Renal pelvis (tissue), 4 donors: ENCODE results near the gene SLC5A10. TPM values are rescaled to one million over a fixed set of nuclear protein-coding genes. Genes with fewer than 3 reads are reported as not detected.
"Not testable (repeated sequence)": the region's sequence is repeated elsewhere in the genome, so short reads cannot be mapped to it uniquely, and the experiment has no call there.

Source experiments
- DNase-seq: peaks from one replicate; pipeline ENCODE4 v3.0.0-alpha.2; 2013
- polyA plus RNA-seq, 3 donors: library from polyadenylated mRNA; unstranded; fragments of 120-200 nt; gene quantifications; one replicate each; pipeline ENCODE4 v1.2.1, GENCODE V29; 2013; ENCODE audit not compliant: insufficient read length in 3 of 3

SLC5A10 gene
- polyA plus RNA-seq, 3 donors, result 0.43 to 0.93 (median 0.55) TPM

- no peak for DNase-seq
Observed at GRCh38 chr17:18946536-18946935, 5.4 kb upstream of the SLC5A10 start.

DNA sequence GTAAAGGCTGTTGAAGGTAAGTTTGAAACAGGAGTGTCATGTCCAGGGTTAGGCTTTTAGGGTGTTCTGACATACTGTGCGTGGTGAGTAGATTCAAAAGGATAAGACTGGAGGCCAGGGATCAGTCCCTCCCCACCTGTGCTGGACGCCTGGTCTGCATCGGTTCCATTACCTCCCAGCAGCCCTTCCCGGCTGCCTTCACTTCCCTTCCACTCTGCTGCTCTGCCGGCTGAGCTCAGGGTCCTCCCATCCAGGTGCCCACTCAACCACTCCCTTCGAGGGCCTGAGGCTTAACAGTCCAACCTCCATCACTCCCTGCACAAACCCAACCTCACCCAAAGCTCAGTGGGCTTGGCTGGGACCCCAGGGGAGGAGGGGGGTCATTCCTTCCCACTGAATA lies 4.1 kb upstream of the SLC5A10 start:
- no peak for DNase-seq

DNA sequence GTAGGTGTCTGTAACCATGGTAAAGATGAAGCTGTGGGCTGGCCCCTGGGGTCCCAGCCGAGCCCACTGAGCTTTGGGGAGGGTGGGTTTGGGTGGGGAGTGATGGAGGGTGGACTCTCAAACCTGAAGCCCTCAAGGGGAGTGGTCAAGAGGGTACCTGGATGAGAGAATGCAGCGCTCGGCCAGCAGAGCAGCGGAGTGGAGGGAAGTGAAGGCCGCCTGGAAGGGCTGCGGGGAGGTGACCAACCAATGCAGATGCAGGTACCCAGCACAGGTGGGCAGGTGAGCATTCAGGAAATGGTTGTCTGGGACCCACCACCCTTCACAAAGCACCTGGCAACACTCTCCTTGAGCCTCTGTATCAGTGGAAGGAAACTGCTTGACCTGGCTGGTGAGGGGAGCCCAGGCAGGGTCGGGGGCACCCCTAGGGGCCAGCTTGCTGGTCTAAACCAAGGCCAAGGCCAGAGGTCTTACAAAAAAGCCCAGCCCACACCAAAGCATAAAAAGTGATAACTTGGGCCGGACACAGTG lies 3.4 kb upstream of the SLC5A10 start:
- no peak for DNase-seq

DNA sequence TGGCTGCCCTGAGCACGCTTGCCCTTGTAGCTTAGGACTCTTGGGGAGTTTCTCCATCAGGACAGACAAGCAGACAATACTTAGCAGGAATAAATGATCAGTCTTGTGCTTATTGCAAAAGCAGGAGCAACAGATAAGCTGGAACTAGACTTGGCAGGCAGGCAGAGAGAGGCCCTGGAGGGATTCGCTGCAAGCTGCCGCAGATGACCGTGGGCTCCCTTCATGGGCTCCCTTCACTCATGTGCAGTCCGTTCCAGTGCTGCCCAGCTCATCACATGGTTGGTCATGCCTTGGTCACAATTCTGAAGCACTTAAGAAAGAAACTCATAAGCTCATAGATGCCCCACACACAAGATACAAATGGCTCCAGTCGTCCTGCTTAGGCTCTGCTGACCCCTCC lies 2.4 kb upstream of the SLC5A10 start:
- DNase-seq, result no peak

GRCh38 chr17:18950346-18950745 lies 1.6 kb upstream of the SLC5A10 start:
- no peak for DNase-seq

DNA sequence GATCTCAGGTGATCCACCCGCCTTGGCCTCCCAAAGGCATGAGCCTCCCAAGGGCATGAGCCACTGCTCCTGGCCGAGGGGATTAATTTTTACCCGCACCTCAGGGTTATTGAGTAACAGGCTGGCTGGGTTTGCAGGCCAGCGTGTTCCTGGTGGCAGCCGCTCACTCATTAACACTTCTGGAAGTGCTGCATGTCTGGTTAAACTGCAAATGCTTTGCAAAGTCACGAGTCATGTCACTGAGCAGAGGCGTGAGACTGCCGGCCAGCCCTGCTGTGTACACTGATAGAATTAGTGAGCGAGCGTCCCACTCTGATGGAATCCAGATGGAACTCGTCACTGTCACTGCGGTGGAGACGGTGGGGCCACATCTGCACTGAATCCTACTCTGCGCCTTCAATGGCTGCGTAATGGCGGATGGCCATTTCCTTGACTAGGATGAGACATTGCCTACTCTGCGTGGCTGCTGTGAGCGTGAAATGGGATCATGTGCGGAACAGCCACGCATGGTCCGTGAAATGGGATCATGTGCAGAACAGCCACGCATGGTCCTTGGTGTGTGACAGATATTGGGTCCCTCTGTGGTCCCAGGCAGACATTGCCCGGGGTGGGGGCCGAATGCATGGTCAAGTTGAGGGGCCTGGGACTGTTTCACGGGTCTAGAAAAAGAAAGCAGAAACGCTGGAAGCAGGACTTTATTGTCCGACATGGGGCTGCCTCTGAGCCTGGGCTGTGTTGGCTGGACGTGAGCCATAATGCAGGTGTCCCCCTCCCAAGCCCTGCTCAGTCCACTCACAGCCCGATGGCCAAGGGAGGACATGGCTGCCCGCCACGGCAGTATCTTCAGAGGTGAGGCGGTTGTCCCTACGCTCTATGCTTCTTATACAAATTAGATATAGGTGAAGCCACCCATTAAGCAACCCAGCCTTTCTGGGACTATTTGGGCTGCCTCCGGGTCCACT lies 740 bp upstream of the SLC5A10 start:
- DNase-seq, result peak; percentile 60

DNA sequence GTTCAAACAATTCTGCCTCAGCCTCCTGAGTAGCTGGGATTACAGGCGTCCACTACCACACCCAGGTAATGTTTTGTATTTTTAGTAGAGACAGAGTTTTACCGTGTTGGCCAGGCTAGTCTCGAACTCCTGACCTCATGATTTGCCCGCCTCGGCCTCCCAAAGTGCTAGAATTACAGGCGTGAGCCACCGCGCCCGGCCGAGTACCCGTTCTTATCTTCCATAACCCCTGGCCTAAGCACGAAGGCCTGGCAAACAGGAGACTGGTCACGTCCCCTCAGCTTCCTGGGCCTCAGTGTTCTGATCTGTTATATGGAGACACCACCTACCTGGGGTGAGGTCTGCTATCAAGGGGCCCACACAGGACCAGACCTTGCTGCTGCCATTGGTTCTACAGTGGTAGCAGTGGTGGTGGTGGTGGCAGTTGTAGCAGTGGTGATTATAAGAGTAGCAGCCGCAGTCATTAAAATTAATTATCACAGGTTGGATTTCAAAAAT lies 1.3 kb downstream of the SLC5A10 start:
- no peak for DNase-seq

- DNase-seq, result no peak
Observed at GRCh38 chr17:18954321-18954720, 2.4 kb downstream of the SLC5A10 start.

GRCh38 chr17:18955009-18955408 lies 3.0 kb downstream of the SLC5A10 start:
- no peak for DNase-seq

GRCh38 chr17:18956021-18956420 lies 4.1 kb downstream of the SLC5A10 start:
- not testable (repeated sequence) for DNase-seq

DNA sequence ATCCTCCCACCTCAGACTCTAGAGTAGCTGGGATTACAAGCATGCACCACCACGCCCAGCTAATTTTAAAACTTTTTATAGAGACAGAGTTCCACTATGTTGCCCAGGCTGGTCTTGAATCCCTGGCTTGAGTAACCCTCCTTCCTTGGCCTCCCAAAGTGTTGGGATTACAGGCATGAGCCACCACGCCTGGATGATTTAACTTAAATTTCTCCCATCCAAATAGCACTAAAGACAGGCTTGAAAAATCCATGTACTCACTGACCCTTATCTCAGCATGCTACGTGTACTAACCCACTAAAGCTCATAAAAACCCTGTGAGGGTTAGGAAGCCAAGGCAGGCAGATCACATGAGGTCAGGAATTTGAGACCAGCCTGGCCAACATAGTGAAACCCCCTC lies 4.6 kb downstream of the SLC5A10 start:
- no peak for DNase-seq

DNA sequence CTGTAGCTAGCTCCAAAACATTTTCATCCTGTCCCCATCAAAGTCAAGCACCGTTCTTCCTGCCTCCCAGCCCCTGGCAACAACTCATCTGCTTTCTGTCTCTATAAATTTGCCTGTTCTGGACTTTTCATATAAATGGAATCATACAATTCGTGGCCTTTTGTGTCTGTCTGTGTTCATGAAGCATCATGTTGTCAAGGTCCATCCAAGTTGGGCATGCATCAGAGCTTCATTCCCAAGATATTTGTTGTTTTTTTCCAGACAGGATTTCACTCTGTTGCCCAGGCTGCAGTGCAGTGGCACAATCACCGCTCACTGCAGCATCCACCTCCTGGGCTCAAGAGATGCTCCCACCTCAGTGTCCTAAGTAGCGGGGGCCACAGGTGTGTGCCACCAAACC lies 5.9 kb downstream of the SLC5A10 start:
- no peak for DNase-seq

DNA sequence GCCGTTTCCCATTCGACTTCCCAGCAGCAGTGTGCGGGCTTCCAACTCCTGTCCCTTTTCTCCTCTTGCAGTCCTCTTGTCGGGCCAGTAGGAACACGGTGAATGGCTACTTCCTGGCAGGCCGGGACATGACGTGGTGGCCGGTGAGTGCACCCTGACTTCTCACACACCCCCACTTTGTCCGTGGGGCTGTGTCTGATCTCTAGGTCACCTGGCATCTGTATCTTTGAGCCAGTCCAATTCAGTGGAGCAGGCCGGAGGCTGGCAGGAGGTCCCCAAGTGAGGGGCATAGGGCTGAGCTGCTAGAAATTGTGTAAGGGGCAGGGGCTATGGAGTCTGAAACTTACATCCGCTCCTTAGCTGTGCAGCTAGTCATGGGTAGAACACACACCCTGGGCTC lies 6.6 kb downstream of the SLC5A10 start:
- no peak for DNase-seq

DNA sequence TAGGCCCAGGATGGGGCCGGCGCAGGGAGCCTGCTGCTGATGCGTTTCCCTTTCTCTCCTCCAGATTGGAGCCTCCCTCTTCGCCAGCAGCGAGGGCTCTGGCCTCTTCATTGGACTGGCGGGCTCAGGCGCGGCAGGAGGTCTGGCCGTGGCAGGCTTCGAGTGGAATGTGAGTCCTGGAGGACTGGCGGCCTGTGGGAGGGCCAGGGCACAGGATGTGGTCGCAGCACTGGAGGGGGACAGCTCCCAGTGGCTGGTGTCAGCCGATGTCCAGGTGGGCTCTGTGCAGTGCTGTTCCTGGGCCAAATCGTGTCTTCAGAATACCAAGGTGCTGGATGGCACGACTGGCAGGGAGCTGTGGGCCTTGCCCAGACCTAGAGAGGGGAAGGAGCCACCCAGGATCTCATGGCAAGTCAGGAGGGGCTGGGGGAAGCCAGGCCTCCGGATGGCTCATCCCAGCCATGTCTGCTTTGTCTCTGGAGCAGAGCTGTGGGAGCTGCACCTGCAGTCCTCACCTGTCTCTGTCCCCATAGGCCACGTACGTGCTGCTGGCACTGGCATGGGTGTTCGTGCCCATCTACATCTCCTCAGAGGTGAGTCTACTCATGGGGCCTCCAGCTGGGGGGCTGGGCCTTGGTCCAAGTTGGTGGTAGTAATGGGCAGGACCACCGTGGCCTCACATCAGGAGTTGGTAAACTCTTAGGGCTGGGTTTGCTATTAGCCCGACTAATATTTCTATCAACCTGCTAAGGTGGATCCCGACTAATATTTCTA lies 7.3 kb downstream of the SLC5A10 start:
- no peak for DNase-seq

DNA sequence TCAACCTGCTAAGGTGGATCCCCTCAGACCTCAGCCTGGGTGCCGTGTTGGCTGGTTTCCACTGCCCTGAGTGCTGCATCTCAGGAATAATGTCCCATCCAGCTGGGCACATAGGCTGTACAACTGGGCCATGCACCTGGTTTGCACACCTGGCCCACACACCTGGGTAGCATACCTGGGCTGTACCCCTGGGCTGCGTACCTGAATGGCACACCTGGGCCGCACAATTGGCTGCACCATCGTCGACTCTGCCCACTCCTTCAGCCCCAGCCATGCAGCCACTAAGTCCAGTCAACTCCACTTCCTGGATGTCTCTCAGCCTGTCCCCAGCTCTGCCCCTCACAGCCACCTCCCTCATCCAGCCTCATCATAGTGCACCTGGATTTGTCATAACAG lies 7.9 kb downstream of the SLC5A10 start:
- DNase-seq, result no peak

GRCh38 chr17:18960241-18960665 lies 8.3 kb downstream of the SLC5A10 start:
- DNase-seq, result no peak

GRCh38 chr17:18960803-18961511 lies 9.0 kb downstream of the SLC5A10 start:
- DNase-seq, result peak; percentile 64

DNA sequence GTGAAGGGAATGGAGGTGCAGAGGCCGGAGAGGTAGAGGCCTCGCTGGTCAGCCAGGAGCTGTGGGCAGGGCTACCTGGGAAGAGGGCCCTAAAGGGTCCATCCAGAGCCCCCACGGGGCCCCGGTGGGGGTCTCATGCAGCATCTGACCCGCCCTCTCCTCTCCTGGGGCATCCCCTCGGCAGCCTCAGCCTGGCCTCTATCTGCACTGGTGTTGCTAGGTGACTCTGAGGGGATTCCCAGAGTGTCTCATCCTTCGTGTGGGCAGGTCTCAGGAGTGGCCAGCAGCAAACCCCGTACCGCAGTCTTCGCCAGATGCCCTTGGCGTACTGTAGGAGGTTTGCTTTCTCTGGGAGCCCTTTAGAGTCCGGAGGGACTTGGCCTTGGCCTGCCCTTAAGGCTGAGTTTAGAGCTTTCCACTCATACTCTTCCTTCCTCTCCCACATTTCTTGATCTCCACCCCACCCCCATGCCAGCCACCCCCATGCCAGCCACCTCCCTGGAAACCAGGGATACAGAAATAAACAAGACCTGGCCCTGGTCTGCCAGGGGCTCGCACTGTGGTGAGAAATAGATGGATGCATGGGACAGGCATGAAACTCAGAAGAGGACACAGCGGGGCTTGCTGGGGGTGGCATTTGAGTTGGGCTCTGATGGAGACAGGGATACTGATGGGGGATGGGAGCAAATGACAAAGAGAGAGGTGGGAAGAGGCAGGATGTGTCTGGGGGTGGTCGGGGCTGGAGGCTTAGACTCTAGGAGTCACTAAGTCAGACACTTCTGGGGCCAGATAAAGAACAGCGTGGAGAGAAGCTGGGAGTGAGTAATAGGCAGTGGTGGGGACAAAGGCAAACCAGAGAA lies 9.9 kb downstream of the SLC5A10 start:
- DNase-seq, result no peak

GRCh38 chr17:18962494-18962815 lies 10.5 kb downstream of the SLC5A10 start:
- no peak for DNase-seq

DNA sequence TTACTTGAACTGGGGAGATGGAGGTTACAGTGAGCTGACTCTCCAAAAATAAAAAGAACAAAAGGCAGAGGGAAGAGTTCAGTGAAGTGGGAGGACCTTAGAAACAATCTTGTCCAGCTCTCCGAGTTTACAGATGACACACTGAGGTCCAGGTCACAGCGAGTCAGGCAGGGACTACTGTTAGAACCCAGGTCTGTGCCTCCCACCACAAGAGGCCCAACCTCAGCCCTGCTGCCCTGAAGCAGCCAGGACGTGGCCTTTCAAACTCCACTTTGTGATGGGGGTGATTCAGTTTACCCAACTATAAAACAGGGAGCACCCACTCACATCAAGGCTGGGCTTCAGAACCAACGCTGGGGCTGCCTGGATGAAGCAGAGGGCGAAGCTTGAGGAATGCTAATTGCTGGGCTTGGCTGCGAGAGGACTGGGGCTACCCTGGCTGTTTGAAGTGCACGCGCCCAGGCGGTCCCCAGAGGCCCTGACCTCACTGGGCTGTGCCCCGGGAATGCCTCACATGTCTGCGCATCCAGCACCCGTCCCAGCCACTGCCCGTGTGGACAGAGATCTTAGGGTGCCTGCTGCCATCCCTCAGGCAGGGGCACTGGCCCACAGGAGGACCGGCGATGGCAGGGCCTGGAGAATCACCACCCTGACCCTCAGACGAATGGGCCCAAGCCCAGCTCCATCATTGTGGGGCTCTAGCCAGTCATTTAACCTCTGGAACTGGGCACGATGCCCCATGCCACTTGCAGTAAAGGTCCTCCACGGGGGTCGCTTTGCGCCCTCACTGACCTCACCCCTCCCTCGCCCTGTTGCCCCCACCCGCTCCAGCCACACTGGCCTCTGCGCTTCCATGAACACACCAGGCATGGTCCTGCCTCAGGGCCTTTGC lies 11.4 kb downstream of the SLC5A10 start:
- no peak for DNase-seq
